ENCODE results near the gene JAG1.

The JAG1 gene

GRCh38 chr20:10603378-10603777, 70.4 kb downstream of the JAG1 start:
- TF ChIP-seq CTCF (conservative IDR thresholded peaks at IDR 0.05; ENCODE audit: control insufficient read depth, insufficient read depth, low read depth, low read length): no peak
- no peak for DNase-seq (ENCODE audit: low read depth)
- no peak overlapping the region for H3K4me3 ChIP-seq (ENCODE audit: control insufficient read depth, low read depth, low read length)

- no peak for TF ChIP-seq CTCF (conservative IDR thresholded peaks at IDR 0.05; ENCODE audit: control insufficient read depth, insufficient read depth, low read depth, low read length)
- H3K4me3 ChIP-seq (ENCODE audit: control insufficient read depth, low read depth, low read length): no peak overlapping the region
- DNase-seq (ENCODE audit: low read depth): no peak
Observed at GRCh38 chr20:10602221-10602871, 71.5 kb downstream of the JAG1 start.

GRCh38 chr20:10597637-10598036, 76.2 kb downstream of the JAG1 start:
- DNase-seq (ENCODE audit: low read depth): no peak
- no peak for TF ChIP-seq CTCF (conservative IDR thresholded peaks at IDR 0.05; ENCODE audit: control insufficient read depth, insufficient read depth, low read depth, low read length)

GRCh38 chr20:10596710-10597121, 77.1 kb downstream of the JAG1 start:
- no peak for TF ChIP-seq CTCF (conservative IDR thresholded peaks at IDR 0.05; ENCODE audit: control insufficient read depth, insufficient read depth, low read depth, low read length)
- H3K4me3 ChIP-seq (ENCODE audit: control insufficient read depth, low read depth, low read length): no peak overlapping the region
- DNase-seq (ENCODE audit: low read depth): peak; percentile 93

More at GRCh38 chr20:10597637-10598036, 76.2 kb downstream of the JAG1 start:
- no peak overlapping the region for H3K4me3 ChIP-seq (ENCODE audit: control insufficient read depth, low read depth, low read length)

GRCh38 chr20:10595985-10596384, 77.8 kb downstream of the JAG1 start:
- H3K4me3 ChIP-seq (ENCODE audit: control insufficient read depth, low read depth, low read length): no peak overlapping the region
- DNase-seq (ENCODE audit: low read depth): no peak
- TF ChIP-seq CTCF (conservative IDR thresholded peaks at IDR 0.05; ENCODE audit: control insufficient read depth, insufficient read depth, low read depth, low read length): no peak

GRCh38 chr20:10595266-10595665, 78.5 kb downstream of the JAG1 start:
- TF ChIP-seq CTCF (conservative IDR thresholded peaks at IDR 0.05; ENCODE audit: control insufficient read depth, insufficient read depth, low read depth, low read length): no peak
- H3K4me3 ChIP-seq (ENCODE audit: control insufficient read depth, low read depth, low read length): no peak overlapping the region
- no peak for DNase-seq (ENCODE audit: low read depth)

All from fibroblast of mammary gland (primary cell).